HCT116 (cell line): ENCODE results near the gene RPL31.

Source experiments
- CBX3 ChIP-seq: IDR thresholded peaks from 2 replicates; pipeline ENCODE4 v1.6.1; 2012; ENCODE audit warnings: low read depth
- CEBPB ChIP-seq: IDR thresholded peaks from 2 replicates; pipeline ENCODE4 v1.6.1; 2012; ENCODE audit warnings: low read depth
- CTCF ChIP-seq, 3 experiments: fragments of 200-600 bp in 1 of 3; sonication (generic) in 1 of 3; IDR thresholded peaks in 2 of 3; conservative IDR thresholded peaks in 1 of 3; 2 replicates each; pipeline ENCODE4 v1.5.1; 2012 to 2017; ENCODE audit warnings: low read depth in 2 of 3, low read length in 2 of 3, antibody characterized with exemption in 1 of 3, borderline replicate concordance in 1 of 3, control low read depth in 1 of 3, mild to moderate bottlenecking in 1 of 3, mixed read lengths in 1 of 3, mixed run types in 1 of 3, moderate library complexity in 1 of 3; ENCODE audit not compliant: insufficient read depth in 1 of 3
- EZH2 ChIP-seq: fragments of 200-600 bp; sonication (generic); IDR thresholded peaks from 2 replicates; pipeline ENCODE4 v1.6.1; 2017; ENCODE audit warnings: antibody characterized with exemption, mixed run types
- FOSL1 ChIP-seq: IDR thresholded peaks from 2 replicates; pipeline ENCODE4 v1.6.1; 2012; ENCODE audit warnings: low read depth
- POLR2A ChIP-seq: IDR thresholded peaks from 2 replicates; pipeline ENCODE4 v1.7.0; 2011; ENCODE audit warnings: borderline replicate concordance; ENCODE audit not compliant: insufficient read depth, insufficient read length; ENCODE audit errors: extremely low read depth
- POLR2AphosphoS5 ChIP-seq: IDR thresholded peaks from 2 replicates; pipeline ENCODE4 v1.6.1; 2011; ENCODE audit warnings: mild to moderate bottlenecking, low read depth, low read length, moderate library complexity
- SP1 ChIP-seq: IDR thresholded peaks from 2 replicates; pipeline ENCODE4 v1.6.1; 2012; ENCODE audit warnings: low read depth
- SRF ChIP-seq: IDR thresholded peaks from 2 replicates; pipeline ENCODE4 v1.6.1; 2012; ENCODE audit warnings: low read depth
- ZFX ChIP-seq: fragments of 450-650 bp; IDR thresholded peaks from 2 replicates; pipeline ENCODE4 v1.6.1; 2017
- TF ChIP-seq, protein P1 (sequence below): IDR thresholded peaks from 2 replicates; pipeline ENCODE4 v1.6.1; 2012
- TF ChIP-seq, protein P2 (sequence below): IDR thresholded peaks from 2 replicates; pipeline ENCODE4 v1.6.1; 2011; ENCODE audit warnings: mild to moderate bottlenecking, low read length, moderate library complexity; ENCODE audit not compliant: insufficient replicate concordance; ENCODE audit errors: extremely low read depth

DNA sequence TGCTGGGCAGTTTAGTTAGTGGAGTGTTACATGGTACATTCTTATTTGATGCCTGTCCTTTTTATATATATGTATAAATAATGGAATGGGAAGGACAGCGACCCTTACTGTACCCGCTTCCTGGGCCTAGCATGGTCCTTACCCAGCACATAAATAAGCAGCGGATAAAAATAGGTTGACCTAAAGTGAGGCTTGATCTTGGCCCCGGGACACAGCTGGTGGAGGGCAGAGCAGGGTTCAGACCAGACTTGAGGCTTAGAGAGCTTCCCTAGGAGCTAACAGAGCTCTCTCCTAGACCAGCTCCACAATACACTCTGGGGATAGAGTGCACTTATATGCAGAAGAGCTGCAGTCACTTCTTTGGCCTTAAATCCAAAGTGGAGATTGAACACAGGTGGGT, 46.9 kb upstream of the RPL31 start:
- TF ChIP-seq CTCF (IDR thresholded peaks at IDR 0.05 in 2 of 3, conservative IDR thresholded peaks at IDR 0.05 in 1 of 3; ENCODE audit: borderline replicate concordance in 1 of 3, insufficient read depth in 1 of 3, low read depth in 2 of 3, low read length in 2 of 3) (no peak), FOSL1 (no peak), CBX3 (no peak), ZFX (no peak), CEBPB (no peak), SP1 (no peak), EZH2 (no peak), POLR2AphosphoS5 (no peak), POLR2A (no peak), SRF (no peak)
- TF ChIP-seq, protein P1, sequence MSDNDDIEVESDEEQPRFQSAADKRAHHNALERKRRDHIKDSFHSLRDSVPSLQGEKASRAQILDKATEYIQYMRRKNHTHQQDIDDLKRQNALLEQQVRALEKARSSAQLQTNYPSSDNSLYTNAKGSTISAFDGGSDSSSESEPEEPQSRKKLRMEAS, result no peak
- TF ChIP-seq, protein P2, sequence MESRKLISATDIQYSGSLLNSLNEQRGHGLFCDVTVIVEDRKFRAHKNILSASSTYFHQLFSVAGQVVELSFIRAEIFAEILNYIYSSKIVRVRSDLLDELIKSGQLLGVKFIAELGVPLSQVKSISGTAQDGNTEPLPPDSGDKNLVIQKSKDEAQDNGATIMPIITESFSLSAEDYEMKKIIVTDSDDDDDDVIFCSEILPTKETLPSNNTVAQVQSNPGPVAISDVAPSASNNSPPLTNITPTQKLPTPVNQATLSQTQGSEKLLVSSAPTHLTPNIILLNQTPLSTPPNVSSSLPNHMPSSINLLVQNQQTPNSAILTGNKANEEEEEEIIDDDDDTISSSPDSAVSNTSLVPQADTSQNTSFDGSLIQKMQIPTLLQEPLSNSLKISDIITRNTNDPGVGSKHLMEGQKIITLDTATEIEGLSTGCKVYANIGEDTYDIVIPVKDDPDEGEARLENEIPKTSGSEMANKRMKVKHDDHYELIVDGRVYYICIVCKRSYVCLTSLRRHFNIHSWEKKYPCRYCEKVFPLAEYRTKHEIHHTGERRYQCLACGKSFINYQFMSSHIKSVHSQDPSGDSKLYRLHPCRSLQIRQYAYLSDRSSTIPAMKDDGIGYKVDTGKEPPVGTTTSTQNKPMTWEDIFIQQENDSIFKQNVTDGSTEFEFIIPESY, result no peak
